ENCODE results near the gene PIP5K1C. TPM values are rescaled to one million over a fixed set of nuclear protein-coding genes. Genes with fewer than 3 reads are reported as not detected.

Gene PIP5K1C
- total and polyA plus RNA-seq, 9 donors: 6.0 to 41.7 (median 30.8) TPM

- Histone ChIP-seq H3K36me3 (no peaks in the 10 kb centered on the region), H3K9me3 (no peaks in the 10 kb centered on the region), H3K27me3 (no peaks in the 10 kb centered on the region), H3K4me1 (ENCODE audit: insufficient read depth) (no peaks in the 10 kb centered on the region), H3K4me3 (no peak overlapping the region), H3K27ac (no peak overlapping the region)
- 91 to 100% (median 94%) methylated on average over 2 of the region's 2 CpGs for WGBS, 3 donors
- TF ChIP-seq, protein P1, sequence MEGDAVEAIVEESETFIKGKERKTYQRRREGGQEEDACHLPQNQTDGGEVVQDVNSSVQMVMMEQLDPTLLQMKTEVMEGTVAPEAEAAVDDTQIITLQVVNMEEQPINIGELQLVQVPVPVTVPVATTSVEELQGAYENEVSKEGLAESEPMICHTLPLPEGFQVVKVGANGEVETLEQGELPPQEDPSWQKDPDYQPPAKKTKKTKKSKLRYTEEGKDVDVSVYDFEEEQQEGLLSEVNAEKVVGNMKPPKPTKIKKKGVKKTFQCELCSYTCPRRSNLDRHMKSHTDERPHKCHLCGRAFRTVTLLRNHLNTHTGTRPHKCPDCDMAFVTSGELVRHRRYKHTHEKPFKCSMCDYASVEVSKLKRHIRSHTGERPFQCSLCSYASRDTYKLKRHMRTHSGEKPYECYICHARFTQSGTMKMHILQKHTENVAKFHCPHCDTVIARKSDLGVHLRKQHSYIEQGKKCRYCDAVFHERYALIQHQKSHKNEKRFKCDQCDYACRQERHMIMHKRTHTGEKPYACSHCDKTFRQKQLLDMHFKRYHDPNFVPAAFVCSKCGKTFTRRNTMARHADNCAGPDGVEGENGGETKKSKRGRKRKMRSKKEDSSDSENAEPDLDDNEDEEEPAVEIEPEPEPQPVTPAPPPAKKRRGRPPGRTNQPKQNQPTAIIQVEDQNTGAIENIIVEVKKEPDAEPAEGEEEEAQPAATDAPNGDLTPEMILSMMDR (IDR thresholded peaks at IDR 0.05): no peak
- no peak for TF ChIP-seq POLR2A (IDR thresholded peaks at IDR 0.05)
- intact Hi-C loops (cut with DNase I): no loop called here
- DNase-seq: no peak
Observed at GRCh38 chr19:3743486-3743885, 43.2 kb upstream of the PIP5K1C start.

GRCh38 chr19:3740431-3740830 is 40.2 kb upstream of the PIP5K1C start:
- H3K4me3 ChIP-seq: no peak overlapping the region
- no peaks in the 10 kb centered on the region for H3K9me3 ChIP-seq
- TF ChIP-seq EP300 (IDR thresholded peaks at IDR 0.05) (no peak), POLR2A (IDR thresholded peaks at IDR 0.05) (no peak)
- TF ChIP-seq, protein P1 (IDR thresholded peaks at IDR 0.05): no peak
- H3K27me3 ChIP-seq: no peaks in the 10 kb centered on the region
- 76 to 87% (median 84%) methylated on average over 24 of the region's 24 CpGs for WGBS, 3 donors
- intact Hi-C loops (cut with DNase I): no loop called here
- no peaks in the 10 kb centered on the region for H3K4me1 ChIP-seq (ENCODE audit: insufficient read depth)
- DNase-seq: no peak
- no peaks in the 10 kb centered on the region for H3K36me3 ChIP-seq
- no peak overlapping the region for H3K27ac ChIP-seq

GRCh38 chr19:3738477-3739220 is 38.4 kb upstream of the PIP5K1C start:
- no peak for DNase-seq
- no peak for TF ChIP-seq EP300 (IDR thresholded peaks at IDR 0.05)
- TF ChIP-seq, protein P1 (IDR thresholded peaks at IDR 0.05): no peak
- no peak for TF ChIP-seq POLR2A (IDR thresholded peaks at IDR 0.05)
- H3K27ac ChIP-seq: no peak overlapping the region
- H3K9me3 ChIP-seq: no peaks in the 10 kb centered on the region
- 75 to 79% (median 77%) methylated on average over 32 of the region's 32 CpGs for WGBS, 3 donors
- no peaks in the 10 kb centered on the region for H3K36me3 ChIP-seq
- intact Hi-C loops (cut with DNase I): no loop called here
- no peak overlapping the region for H3K4me3 ChIP-seq
- H3K4me1 ChIP-seq (ENCODE audit: insufficient read depth): no peaks in the 10 kb centered on the region
- no peaks in the 10 kb centered on the region for H3K27me3 ChIP-seq

GRCh38 chr19:3737487-3738205 is 37.4 kb upstream of the PIP5K1C start:
- no peak overlapping the region for H3K4me3 ChIP-seq
- TF ChIP-seq EP300 (IDR thresholded peaks at IDR 0.05) (no peak), POLR2A (IDR thresholded peaks at IDR 0.05) (no peak)
- TF ChIP-seq, protein P1 (IDR thresholded peaks at IDR 0.05): no peak
- H3K4me1 ChIP-seq (ENCODE audit: insufficient read depth): no peaks in the 10 kb centered on the region
- WGBS, 3 donors: 77 to 82% (median 78%) methylated on average over 10 of the region's 10 CpGs
- intact Hi-C loops (cut with DNase I): no loop called here
- DNase-seq: no peak
- no peaks in the 10 kb centered on the region for H3K27me3 ChIP-seq
- no peak overlapping the region for H3K27ac ChIP-seq
- H3K36me3 ChIP-seq: no peaks in the 10 kb centered on the region
- H3K9me3 ChIP-seq: no peaks in the 10 kb centered on the region

Data from ovary (tissue), 9 donors.